ENCODE data around the gene TDRD9. TPM values are rescaled to one million over a fixed set of nuclear protein-coding genes. Genes with fewer than 3 reads are reported as not detected.
A peak's percentile ranks its signal among the peaks of the same experiment; 100 is the strongest.

TDRD9 gene
- total RNA-seq, 1 donor from 2014 or later, result 4.8 TPM

- H3K9me3 ChIP-seq (replicated peaks), result no peaks in the 10 kb centered on the region
- H3K36me3 ChIP-seq, result no peaks in the 10 kb centered on the region
- intact Hi-C loops (cut with micrococcal nuclease), result no loop called here
- peaks cover 49% of the 10 kb centered on the region for H3K27me3 ChIP-seq (ENCODE audit: low read depth)
- H3K27ac ChIP-seq (replicated peaks), result no peak overlapping the region
- peak; percentile 44 for DNase-seq
- no peak overlapping the region for H3K4me3 ChIP-seq
- TF ChIP-seq, protein P1, sequence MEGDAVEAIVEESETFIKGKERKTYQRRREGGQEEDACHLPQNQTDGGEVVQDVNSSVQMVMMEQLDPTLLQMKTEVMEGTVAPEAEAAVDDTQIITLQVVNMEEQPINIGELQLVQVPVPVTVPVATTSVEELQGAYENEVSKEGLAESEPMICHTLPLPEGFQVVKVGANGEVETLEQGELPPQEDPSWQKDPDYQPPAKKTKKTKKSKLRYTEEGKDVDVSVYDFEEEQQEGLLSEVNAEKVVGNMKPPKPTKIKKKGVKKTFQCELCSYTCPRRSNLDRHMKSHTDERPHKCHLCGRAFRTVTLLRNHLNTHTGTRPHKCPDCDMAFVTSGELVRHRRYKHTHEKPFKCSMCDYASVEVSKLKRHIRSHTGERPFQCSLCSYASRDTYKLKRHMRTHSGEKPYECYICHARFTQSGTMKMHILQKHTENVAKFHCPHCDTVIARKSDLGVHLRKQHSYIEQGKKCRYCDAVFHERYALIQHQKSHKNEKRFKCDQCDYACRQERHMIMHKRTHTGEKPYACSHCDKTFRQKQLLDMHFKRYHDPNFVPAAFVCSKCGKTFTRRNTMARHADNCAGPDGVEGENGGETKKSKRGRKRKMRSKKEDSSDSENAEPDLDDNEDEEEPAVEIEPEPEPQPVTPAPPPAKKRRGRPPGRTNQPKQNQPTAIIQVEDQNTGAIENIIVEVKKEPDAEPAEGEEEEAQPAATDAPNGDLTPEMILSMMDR (IDR thresholded peaks at IDR 0.05; ENCODE audit: borderline replicate concordance), result no peak
- peaks cover 29% of the 10 kb centered on the region for H3K4me1 ChIP-seq
These were observed 163.0 kb downstream of the TDRD9 start for GRCh38 chr14:104091061-104091926.

GRCh38 chr14:104091927-104092771, 163.9 kb downstream of the TDRD9 start:
- Histone ChIP-seq H3K9me3 (replicated peaks) (no peaks in the 10 kb centered on the region), H3K4me3 (no peak overlapping the region), H3K4me1 (peaks cover 22% of the 10 kb centered on the region), H3K27me3 (ENCODE audit: low read depth) (peaks cover 45% of the 10 kb centered on the region), H3K27ac (replicated peaks) (no peak overlapping the region), H3K36me3 (no peaks in the 10 kb centered on the region)
- peak; percentile 12 for DNase-seq
- TF ChIP-seq, protein P1 (IDR thresholded peaks at IDR 0.05; ENCODE audit: borderline replicate concordance), result no peak
- intact Hi-C loops (cut with micrococcal nuclease), result no loop called here

GRCh38 chr14:104092931-104093365, 164.7 kb downstream of the TDRD9 start:
- H3K27me3 ChIP-seq (ENCODE audit: low read depth), result peaks cover 37% of the 10 kb centered on the region
- DNase-seq, result peak; percentile 8
- H3K9me3 ChIP-seq (replicated peaks), result no peaks in the 10 kb centered on the region
- TF ChIP-seq, protein P1 (IDR thresholded peaks at IDR 0.05; ENCODE audit: borderline replicate concordance), result no peak
- no peaks in the 10 kb centered on the region for H3K36me3 ChIP-seq
- intact Hi-C loops (cut with micrococcal nuclease), result no loop called here
- H3K4me3 ChIP-seq, result no peak overlapping the region
- peaks cover 16% of the 10 kb centered on the region for H3K4me1 ChIP-seq
- no peak overlapping the region for H3K27ac ChIP-seq (replicated peaks)

DNA sequence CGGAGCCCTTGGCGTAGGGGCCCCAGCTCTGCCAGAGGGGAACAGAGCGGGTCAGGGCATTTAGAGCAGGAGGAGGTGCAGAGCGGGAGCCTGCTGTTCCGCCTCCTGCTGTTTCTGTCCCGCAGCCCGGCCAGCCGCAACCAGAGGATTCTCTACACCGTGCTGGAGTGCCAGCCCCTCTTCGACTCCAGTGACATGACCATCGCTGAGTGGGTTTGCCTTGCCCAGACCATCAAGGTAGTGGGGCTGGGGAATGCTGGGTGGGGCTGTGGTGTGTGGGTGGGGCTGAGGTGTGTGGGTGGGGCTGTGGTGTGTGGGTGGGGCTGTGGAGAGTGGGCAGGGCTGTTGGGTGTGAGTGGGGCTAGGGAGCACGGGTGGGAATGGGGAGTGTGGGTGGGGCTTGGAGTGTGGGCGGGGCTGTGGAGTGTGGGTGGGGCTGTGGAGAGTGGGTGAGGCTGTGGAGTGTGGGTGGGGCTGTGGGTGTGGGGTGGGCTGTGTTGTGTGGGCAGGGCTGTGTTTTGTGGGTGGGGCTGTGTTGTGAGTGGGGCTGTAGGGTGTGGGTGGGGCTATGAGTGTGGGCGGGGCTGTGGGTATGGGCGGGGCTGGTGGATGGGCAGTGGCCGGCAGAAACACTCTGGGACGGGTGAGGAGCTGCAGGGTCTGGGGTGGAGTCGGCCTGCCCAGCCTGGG, 165.3 kb downstream of the TDRD9 start:
- H3K4me3 ChIP-seq, result no peak overlapping the region
- H3K9me3 ChIP-seq (replicated peaks), result no peaks in the 10 kb centered on the region
- H3K27me3 ChIP-seq (ENCODE audit: low read depth), result peaks cover 36% of the 10 kb centered on the region
- intact Hi-C loops (cut with micrococcal nuclease), result no loop called here
- no peak for DNase-seq
- H3K36me3 ChIP-seq, result no peaks in the 10 kb centered on the region
- H3K27ac ChIP-seq (replicated peaks), result no peak overlapping the region
- TF ChIP-seq, protein P1 (IDR thresholded peaks at IDR 0.05; ENCODE audit: borderline replicate concordance), result no peak
- H3K4me1 ChIP-seq, result peaks cover 16% of the 10 kb centered on the region

DNA sequence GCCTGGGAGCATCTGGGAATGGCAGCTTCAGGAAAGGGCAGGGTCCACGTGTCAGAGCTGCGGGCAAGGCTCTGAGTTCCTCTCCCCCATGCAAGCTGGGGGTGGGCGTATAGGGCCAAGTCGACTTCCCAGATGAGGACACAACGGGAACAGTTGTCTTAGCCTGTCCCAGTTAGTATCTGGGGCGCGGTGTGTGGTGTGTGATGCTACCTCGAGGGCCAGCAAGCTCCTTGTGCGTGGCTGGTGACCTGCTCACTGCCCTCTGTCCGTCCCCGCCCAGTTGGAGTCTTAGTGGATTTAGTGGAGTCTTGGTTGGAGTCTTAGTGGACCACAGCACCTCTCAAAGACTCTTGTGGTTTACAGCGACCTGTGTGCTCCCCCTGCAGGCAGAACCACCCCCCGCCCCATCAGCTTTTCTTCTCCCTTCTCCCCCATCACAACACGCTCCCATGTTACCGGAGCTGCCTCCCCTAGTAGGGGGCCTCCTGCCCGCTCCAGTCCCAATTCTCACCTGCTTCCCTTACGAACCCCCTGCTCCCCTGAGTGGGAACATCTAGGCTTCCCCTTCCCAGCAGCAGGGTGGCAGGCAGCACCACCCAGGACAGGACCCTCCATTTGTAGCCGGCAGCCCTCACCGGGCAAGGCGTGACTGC, 165.9 kb downstream of the TDRD9 start:
- no peaks in the 10 kb centered on the region for H3K36me3 ChIP-seq
- DNase-seq, result no peak

More for the DNA sequence above, 165.9 kb downstream of the TDRD9 start:
- intact Hi-C loops (cut with micrococcal nuclease), result no loop called here
- TF ChIP-seq, protein P1 (IDR thresholded peaks at IDR 0.05; ENCODE audit: borderline replicate concordance), result no peak
- H3K4me3 ChIP-seq, result no peak overlapping the region
- H3K9me3 ChIP-seq (replicated peaks), result no peaks in the 10 kb centered on the region
- H3K27me3 ChIP-seq (ENCODE audit: low read depth), result peaks cover 36% of the 10 kb centered on the region
- H3K27ac ChIP-seq (replicated peaks), result no peak overlapping the region
- peaks cover 16% of the 10 kb centered on the region for H3K4me1 ChIP-seq
